GM23248 (cell line): ENCODE results near the gene RBP5. TPM values are rescaled to one million over a fixed set of nuclear protein-coding genes. Genes with fewer than 3 reads are reported as not detected.
"Not testable (repeated sequence)": the region's sequence is repeated elsewhere in the genome, so short reads cannot be mapped to it uniquely, and the experiment has no call there.

Experiments used
- DNase-seq: peaks from one replicate; pipeline ENCODE4 v3.0.0-alpha.2; 2015
- H2AFZ ChIP-seq: fragments of 200-600 bp; sonication (generic); 2 replicates; pipeline ENCODE4 v1.6.1; 2016; ENCODE audit warnings: antibody characterized with exemption
- H3F3A ChIP-seq: fragments of 200-600 bp; sonication (generic); 2 replicates; pipeline ENCODE4 v1.6.1; 2016; ENCODE audit warnings: mild to moderate bottlenecking, antibody characterized with exemption, mixed run types; ENCODE audit not compliant: insufficient read depth
- H3K27ac ChIP-seq: fragments of 200-600 bp; sonication (generic); 2 replicates; pipeline ENCODE4 v1.5.1; 2016; ENCODE audit warnings: mild to moderate bottlenecking
- H3K27me3 ChIP-seq: fragments of 200-600 bp; sonication (generic); replicated peaks from 2 replicates; pipeline ENCODE4 v1.6.1; 2016; ENCODE audit warnings: mild to moderate bottlenecking; ENCODE audit not compliant: insufficient read depth
- H3K36me3 ChIP-seq: fragments of 200-600 bp; sonication (generic); 2 replicates; pipeline ENCODE4 v1.6.1; 2016; ENCODE audit warnings: low read depth, mild to moderate bottlenecking
- H3K4me1 ChIP-seq: fragments of 200-600 bp; sonication (generic); 2 replicates; pipeline ENCODE4 v1.6.1; 2016; ENCODE audit warnings: mild to moderate bottlenecking; ENCODE audit not compliant: insufficient read depth
- H3K4me2 ChIP-seq: fragments of 200-600 bp; sonication (generic); one replicate; pipeline ENCODE4 v1.6.1; 2016; ENCODE audit warnings: mild to moderate bottlenecking; ENCODE audit not compliant: unreplicated experiment
- H3K4me3 ChIP-seq: fragments of 200-600 bp; sonication (generic); 2 replicates; pipeline ENCODE4 v1.5.1; 2016; ENCODE audit warnings: mild to moderate bottlenecking
- H3K79me2 ChIP-seq: fragments of 200-600 bp; sonication (generic); 2 replicates; pipeline ENCODE4 v1.6.1; 2016; ENCODE audit warnings: mild to moderate bottlenecking; ENCODE audit not compliant: insufficient read depth
- H3K9ac ChIP-seq: fragments of 200-600 bp; sonication (generic); 2 replicates; pipeline ENCODE4 v1.6.1; 2016; ENCODE audit warnings: mild to moderate bottlenecking
- H3K9me2 ChIP-seq: fragments of 200-600 bp; sonication (generic); 2 replicates; pipeline ENCODE4 v1.6.1; 2016; ENCODE audit warnings: mixed run types, mild to moderate bottlenecking, moderate library complexity; ENCODE audit not compliant: insufficient read depth
- H3K9me3 ChIP-seq: fragments of 200-600 bp; sonication (generic); one replicate; pipeline ENCODE4 v1.6.1; 2017; ENCODE audit warnings: low read depth
- H4K20me1 ChIP-seq: fragments of 200-600 bp; sonication (generic); 2 replicates; pipeline ENCODE4 v1.6.0; 2016; ENCODE audit not compliant: insufficient read depth
- EZH2 ChIP-seq: fragments of 200-600 bp; sonication (generic); IDR thresholded peaks from 2 replicates; pipeline ENCODE4 v1.6.1; 2018; ENCODE audit warnings: antibody characterized with exemption, mild to moderate bottlenecking; ENCODE audit not compliant: insufficient read depth, poor library complexity, severe bottlenecking
- EZH2phosphoT487 ChIP-seq: fragments of 200-600 bp; sonication (generic); IDR thresholded peaks from 2 replicates; pipeline ENCODE4 v1.6.1; 2018; ENCODE audit warnings: antibody characterized with exemption, moderate library complexity, mild to moderate bottlenecking, low read depth; ENCODE audit not compliant: insufficient read depth
- WGBS, 2 experiments: methylation state at CpG; one replicate each; pipeline ENCODE4 v1.1.6; 2015 to 2017; ENCODE audit warnings: low lambda C conversion rate in 2 of 2, low coverage in 1 of 2; ENCODE audit errors: missing lambda C conversion rate in 2 of 2; 5-methylcytosine and 5-hydroxymethylcytosine counted together
- in situ Hi-C: fragments of 300-500 bp; cut with MboI; formaldehyde crosslinking; loops from 2 replicates; pipeline ENCODE4 v1.15.0; 2020
- polyA plus RNA-seq: library from polyadenylated mRNA; unstranded; fragments of >200 nt; fragmentation: Nextera tagmentation; extraction: Ambion mirVana; gene quantifications from 2 replicates; pipeline ENCODE4 v1.2.1, GENCODE V29; 2016
- total RNA-seq: library from RNA; depleted of rRNA; stranded (reverse); fragments of >200 nt; shearing (Covaris generic); gene quantifications from 2 replicates; pipeline ENCODE4 v1.2.3, GENCODE V29; 2014

The RBP5 gene
- total and polyA plus RNA-seq, 2 experiments from 2014 or later: 0.38 TPM; not detected in 1

DNA sequence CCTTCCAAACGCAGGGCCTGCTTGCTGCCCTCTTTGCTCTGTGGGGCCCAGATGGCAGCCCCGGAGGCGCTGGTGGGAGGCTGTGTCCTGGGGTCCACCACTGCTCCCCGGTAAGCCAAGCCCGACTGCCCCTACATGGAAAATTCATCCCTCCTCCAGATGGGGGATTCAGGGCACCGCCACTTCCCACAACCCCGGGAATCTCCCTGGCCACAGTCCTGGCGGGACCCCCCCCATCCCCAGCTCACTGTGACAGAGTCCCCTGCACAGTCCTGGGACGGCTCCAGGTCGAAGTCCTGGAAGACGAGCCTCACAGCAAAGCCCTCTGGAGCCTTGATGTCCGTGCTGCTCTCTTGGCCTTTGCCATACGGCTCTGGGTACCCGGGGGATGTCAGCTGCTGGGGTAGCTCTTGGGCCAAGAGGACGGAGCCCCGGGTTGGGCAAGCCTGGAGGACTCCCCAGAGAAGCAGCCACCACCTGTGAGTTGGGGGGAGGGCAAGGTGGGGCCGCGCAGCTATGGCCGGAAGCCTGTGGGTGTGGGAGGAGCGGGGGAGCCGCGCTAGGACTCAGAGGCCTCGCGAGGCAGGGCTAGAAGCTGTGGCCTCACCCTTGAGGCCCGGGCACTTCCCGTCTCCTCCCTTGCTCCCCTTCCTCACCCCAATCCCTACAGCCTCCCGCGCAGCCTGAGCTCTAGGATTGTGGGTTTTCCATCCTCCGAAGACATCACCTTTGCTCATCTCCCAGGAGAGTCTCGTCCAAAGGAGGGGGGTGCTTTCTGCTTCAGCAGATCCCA, 20.5 kb downstream of the RBP5 start:
- Histone ChIP-seq H3K4me2 (peak overlapping the region; percentile 97), H3K27ac (peak overlapping the region; percentile 96), H3K27me3 (no peaks in the 10 kb centered on the region), H4K20me1 (no peaks in the 10 kb centered on the region), H3K4me1 (peaks cover 11% of the 10 kb centered on the region), H3K9ac (peak overlapping the region; percentile 99), H3K9me2 (no peaks in the 10 kb centered on the region), H2AFZ (peak overlapping the region; percentile 82), H3K36me3 (peaks cover 2% of the 10 kb centered on the region; the same call in 1 of the 2 replicates), H3F3A (no peaks in the 10 kb centered on the region), H3K4me3 (peak overlapping the region; percentile 99), H3K79me2 (peaks cover 48% of the 10 kb centered on the region), H3K9me3 (no peaks in the 10 kb centered on the region)
- in situ Hi-C loops: no loop called here
- WGBS, 2 experiments: 2% methylated on average over 25 to 29 of the region's 30 CpGs
- no peak for TF ChIP-seq EZH2
- no peak for TF ChIP-seq EZH2phosphoT487
- peak; percentile 89 for DNase-seq

- 21 to 25% methylated on average over 3 of the region's 3 CpGs for WGBS, 2 experiments
- peaks cover 11% of the 10 kb centered on the region for H3K4me1 ChIP-seq
- peaks cover 48% of the 10 kb centered on the region for H3K79me2 ChIP-seq
- TF ChIP-seq EZH2 (no peak), EZH2phosphoT487 (no peak)
- H3K9ac ChIP-seq: peak overlapping the region; percentile 99
- no peaks in the 10 kb centered on the region for H4K20me1 ChIP-seq
- no peaks in the 10 kb centered on the region for H3K9me3 ChIP-seq
- no peaks in the 10 kb centered on the region for H3F3A ChIP-seq
- H3K4me3 ChIP-seq: peak overlapping the region; percentile 99
- H2AFZ ChIP-seq: peak overlapping the region; percentile 82
- peak overlapping the region; percentile 96 for H3K27ac ChIP-seq
- H3K27me3 ChIP-seq: no peaks in the 10 kb centered on the region
- no peaks in the 10 kb centered on the region for H3K9me2 ChIP-seq
- in situ Hi-C loops: no loop called here
- peaks cover 2% of the 10 kb centered on the region; the same call in 1 of the 2 replicates for H3K36me3 ChIP-seq
- peak; percentile 40 for DNase-seq
- H3K4me2 ChIP-seq: peak overlapping the region; percentile 97
These were observed 21.1 kb downstream of the RBP5 start for GRCh38 chr12:7107636-7108002.

DNA sequence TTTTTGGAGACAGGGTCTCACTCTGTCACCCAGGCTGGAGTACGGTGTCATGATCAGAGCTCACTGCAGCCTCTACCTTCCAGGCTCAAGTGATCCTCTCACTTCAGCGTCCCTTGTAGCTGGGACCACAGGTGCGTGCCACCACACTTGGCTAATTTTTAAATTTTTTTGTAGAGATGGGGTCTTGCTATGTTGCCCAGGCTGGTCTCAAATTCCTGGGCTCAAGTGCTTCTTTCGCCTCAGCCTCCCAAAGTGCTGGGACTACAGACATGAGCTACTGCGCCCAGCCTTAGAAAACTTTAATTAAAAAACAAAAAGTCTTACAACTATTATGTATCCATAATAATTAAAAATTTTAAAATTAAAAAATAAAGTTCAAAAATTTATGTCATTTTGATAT, 21.5 kb downstream of the RBP5 start:
- peak overlapping the region; percentile 97 for H3K4me2 ChIP-seq
- H3K9me3 ChIP-seq, H2AFZ ChIP-seq, H3K9me2 ChIP-seq, H3K4me3 ChIP-seq, DNase-seq, H3K27me3 ChIP-seq, H3F3A ChIP-seq, H3K27ac ChIP-seq, in situ Hi-C loops, H3K36me3 ChIP-seq, H3K9ac ChIP-seq, H4K20me1 ChIP-seq: not testable (repeated sequence)
- peaks cover 48% of the 10 kb centered on the region for H3K79me2 ChIP-seq
- peaks cover 11% of the 10 kb centered on the region for H3K4me1 ChIP-seq
- WGBS, 2 experiments: 95% methylated on average over 5 of the region's 5 CpGs

DNA sequence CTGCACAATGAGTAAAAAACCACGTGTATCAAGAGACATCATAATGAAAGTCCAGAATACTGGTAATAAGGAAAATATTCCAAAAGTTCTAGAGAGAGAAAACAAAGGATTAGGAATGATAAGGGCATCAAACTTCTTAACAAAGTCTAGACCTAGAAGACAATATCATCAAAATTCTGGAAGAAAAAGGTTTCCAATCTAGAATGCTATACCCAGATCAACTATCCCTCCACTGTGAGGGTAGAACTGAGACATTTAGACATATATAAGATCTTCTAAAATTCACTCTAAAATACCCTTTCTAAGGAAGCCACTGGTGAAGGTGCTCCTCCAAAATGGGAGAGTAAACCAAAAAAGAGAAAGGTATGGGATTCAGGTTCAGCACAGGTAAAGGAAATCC, 22.6 kb downstream of the RBP5 start:
- no peak overlapping the region for H3K27ac ChIP-seq
- in situ Hi-C loops: no loop called here
- no peaks in the 10 kb centered on the region for H3K9me3 ChIP-seq
- H3K27me3 ChIP-seq: no peaks in the 10 kb centered on the region
- no peak overlapping the region for H2AFZ ChIP-seq
- WGBS, 2 experiments: 89 to 92% methylated on average over 1 of the region's 1 CpG
- no peaks in the 10 kb centered on the region for H3F3A ChIP-seq
- no peak for DNase-seq
- no peaks in the 10 kb centered on the region for H3K9me2 ChIP-seq
- H4K20me1 ChIP-seq: no peaks in the 10 kb centered on the region
- H3K4me3 ChIP-seq: no peak overlapping the region
- H3K4me2 ChIP-seq: peak overlapping the region; percentile 97
- peaks cover 11% of the 10 kb centered on the region for H3K4me1 ChIP-seq
- no peak for TF ChIP-seq EZH2
- no peak for TF ChIP-seq EZH2phosphoT487
- H3K79me2 ChIP-seq: peaks cover 48% of the 10 kb centered on the region
- peaks cover 2% of the 10 kb centered on the region; the same call in 1 of the 2 replicates for H3K36me3 ChIP-seq
- H3K9ac ChIP-seq: no peak overlapping the region
